H1 (cell line): ENCODE measurements around the gene RSAD1. TPM values are rescaled to one million over a fixed set of nuclear protein-coding genes. Genes with fewer than 3 reads are reported as not detected.

Source experiments
- CHD1 ChIP-seq: IDR thresholded peaks from 2 replicates; pipeline ENCODE4 v1.6.1; 2012; ENCODE audit warnings: low read depth, low read length, improper control_type of control experiment
- CHD2 ChIP-seq: IDR thresholded peaks from 2 replicates; pipeline ENCODE4 v1.6.1; 2012; ENCODE audit warnings: low read length, improper control_type of control experiment
- EP300 ChIP-seq, 2 experiments: IDR thresholded peaks; 1 replicate in 1 of 2; 2 replicates in 1 of 2; pipeline ENCODE4 v1.6.1; 2011 to 2012; ENCODE audit warnings: low read depth in 2 of 2, low read length in 2 of 2, mild to moderate bottlenecking in 2 of 2, borderline replicate concordance in 1 of 2, inconsistent platforms in 1 of 2, moderate library complexity in 1 of 2
- EZH2 ChIP-seq: fragments of 200-600 bp; sonication (generic); IDR thresholded peaks from 2 replicates; pipeline ENCODE4 v1.7.1; 2012; ENCODE audit warnings: low read depth, mild to moderate bottlenecking, moderate library complexity, low read length, inconsistent platforms; ENCODE audit not compliant: severe bottlenecking
- GABPA ChIP-seq: IDR thresholded peaks from 2 replicates; pipeline ENCODE4 v1.6.1; 2011; ENCODE audit warnings: mild to moderate bottlenecking, low read length, moderate library complexity, borderline replicate concordance; ENCODE audit not compliant: insufficient read depth
- HDAC6 ChIP-seq: IDR thresholded peaks from one replicate; pipeline ENCODE4 v1.7.1; 2012; ENCODE audit warnings: low read depth, mild to moderate bottlenecking, inconsistent platforms, low read length, moderate library complexity
- SP4 ChIP-seq: IDR thresholded peaks from 2 replicates; pipeline ENCODE4 v1.6.1; 2012; ENCODE audit warnings: low read length, inconsistent platforms
- TCF12 ChIP-seq: IDR thresholded peaks from 2 replicates; pipeline ENCODE4 v1.6.1; 2011; ENCODE audit warnings: low read depth, mild to moderate bottlenecking, low read length
- ZNF274 ChIP-seq: IDR thresholded peaks from 2 replicates; pipeline ENCODE4 v1.7.0; 2012; ENCODE audit warnings: low read length, borderline replicate concordance; ENCODE audit errors: extremely low read depth
- polyA plus RNA-seq, 7 experiments: library from polyadenylated mRNA; depleted of rRNA in 3 of 7; stranded (reverse) in 5 of 7; unstranded in 2 of 7; fragments of >200 nt in 5 of 7; fragments of 200-250 nt in 2 of 7; gene quantifications; 1 replicate in 5 of 7; 2 replicates in 1 of 7; 4 replicates in 1 of 7; pipeline versions ENCODE4 v1.2.1 to v1.2.3, GENCODE V29; 2011 to 2013; ENCODE audit warnings: missing spikeins in 2 of 7, mixed read lengths in 2 of 7
- total RNA-seq: library from RNA; stranded (reverse); fragmentation: NEBNext Ultra II Directional; extraction: Animal tissue kit (Norgen Biotek cat#: 25700); gene quantifications from 2 replicates; pipeline ENCODE4 v1.2.1, GENCODE V29; 2021
- TF ChIP-seq, protein P1 (sequence below): IDR thresholded peaks from 2 replicates; pipeline ENCODE4 v1.6.1; 2012; ENCODE audit warnings: inconsistent platforms

RSAD1 gene
- total and polyA plus RNA-seq, 2 of the 8 experiments (the other 6 are each of a cell fraction or from before 2014, with no cell fraction given): 17.9 to 33.5 TPM

DNA sequence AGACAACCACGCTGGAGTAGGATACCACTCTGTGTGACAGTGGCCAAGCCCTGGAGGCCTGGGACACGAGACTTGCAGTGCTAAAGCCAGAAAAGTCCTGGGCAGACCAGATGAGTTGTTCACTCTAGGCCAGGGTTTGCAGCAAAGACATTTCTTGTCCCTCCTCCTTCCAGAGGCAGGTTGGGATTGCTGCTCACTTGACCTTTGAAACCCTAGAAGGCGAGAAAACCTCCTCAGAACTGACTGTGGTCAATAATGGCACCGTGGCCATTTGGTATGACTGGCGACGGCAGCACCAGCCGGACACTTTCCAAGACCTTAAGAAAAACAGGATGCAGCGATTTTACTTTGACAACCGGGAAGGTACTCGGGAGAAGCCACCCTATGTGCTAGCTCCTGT, 44.1 kb downstream of the RSAD1 start (continued):
- TF ChIP-seq EZH2: no peak
- TF ChIP-seq CHD2: no peak
- no peak for TF ChIP-seq TCF12
- TF ChIP-seq, protein P1, sequence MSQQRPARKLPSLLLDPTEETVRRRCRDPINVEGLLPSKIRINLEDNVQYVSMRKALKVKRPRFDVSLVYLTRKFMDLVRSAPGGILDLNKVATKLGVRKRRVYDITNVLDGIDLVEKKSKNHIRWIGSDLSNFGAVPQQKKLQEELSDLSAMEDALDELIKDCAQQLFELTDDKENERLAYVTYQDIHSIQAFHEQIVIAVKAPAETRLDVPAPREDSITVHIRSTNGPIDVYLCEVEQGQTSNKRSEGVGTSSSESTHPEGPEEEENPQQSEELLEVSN: no peak
- TF ChIP-seq HDAC6: no peak
- no peak for TF ChIP-seq SP4
- TF ChIP-seq EP300 (IDR thresholded peaks at IDR 0.05; ENCODE audit: borderline replicate concordance in 1 of 2, low read depth in 2 of 2, low read length in 2 of 2): no peak
- TF ChIP-seq ZNF274: no peak
- no peak for TF ChIP-seq CHD1
- TF ChIP-seq GABPA: no peak
